Measurements from ENCODE around the gene SLC25A21.

- TF ChIP-seq POLR2A (IDR thresholded peaks at IDR 0.05) (no peak), POLR2AphosphoS5 (IDR thresholded peaks at IDR 0.05) (no peak), CTCF (IDR thresholded peaks at IDR 0.05) (no peak)
Measured at GRCh38 chr14:37013078-37013477, 159.3 kb downstream of the SLC25A21 start.

Data from stomach (tissue), 4 donors.